IMR-90 (cell line): ENCODE data around the gene ADAMTS17. TPM values are rescaled to one million over a fixed set of nuclear protein-coding genes. Genes with fewer than 3 reads are reported as not detected.

ENCODE experiments used
- ATAC-seq: fragments of 200-7000 bp; cut with Tn5 transposase; 2 replicates; pipeline ENCODE4 v1.9.1; 2020; ENCODE audit warnings: low read depth, mild to moderate bottlenecking, moderate library complexity
- BruUV-seq: library from RNA; stranded (reverse); fragments of 400-500 nt; replicated peaks from 2 replicates; lab custom pipeline; 2021; lab: Mats Ljungman, UMichigan
- CTCF ChIA-PET: fragments of 300-600 bp; formaldehyde crosslinking; extraction: SDS; loops from one replicate; lab custom pipeline; 2021; ENCODE audit warnings: antibody characterized with exemption; lab: Yijun Ruan, JAX
- POLR2A ChIA-PET: fragments of 300-600 bp; sonication (Branson Sonifier 250); formaldehyde crosslinking; loops from one replicate; lab custom pipeline; 2022; ENCODE audit warnings: antibody characterized with exemption; ENCODE audit not compliant: unreplicated experiment; lab: Charles Lee
- DNase-seq: peaks from one replicate; pipeline ENCODE4 v3.0.0; 2013
- H2AFZ ChIP-seq: replicated peaks from 2 replicates; pipeline ENCODE3; 2013; ENCODE audit warnings: low read length, mild to moderate bottlenecking; ENCODE audit not compliant: poor library complexity
- H2AK5ac ChIP-seq: 2 replicates; pipeline ENCODE4 v1.6.1; 2013; ENCODE audit warnings: low read depth, low read length, inconsistent platforms
- H2AK9ac ChIP-seq: replicated peaks from 2 replicates; pipeline ENCODE3; 2013; ENCODE audit warnings: mild to moderate bottlenecking, low read depth, low read length, moderate library complexity; ENCODE audit not compliant: poor library complexity
- H2BK120ac ChIP-seq: 2 replicates; pipeline ENCODE4 v1.6.1; 2013; ENCODE audit warnings: low read depth, low read length, inconsistent platforms
- H2BK15ac ChIP-seq: 3 replicates; pipeline ENCODE4 v1.6.1; 2013; ENCODE audit warnings: low read depth, low read length, inconsistent platforms
- H2BK20ac ChIP-seq: 2 replicates; pipeline ENCODE4 v1.6.1; 2013; ENCODE audit warnings: low read depth, mild to moderate bottlenecking, inconsistent platforms, low read length, moderate library complexity
- H2BK5ac ChIP-seq: 2 replicates; pipeline ENCODE4 v1.6.1; 2013; ENCODE audit warnings: mild to moderate bottlenecking, low read depth, low read length, inconsistent platforms; ENCODE audit not compliant: poor library complexity, severe bottlenecking
- H3K14ac ChIP-seq: replicated peaks from 2 replicates; pipeline ENCODE4 v1.6.1; 2013; ENCODE audit warnings: low read depth, low read length, inconsistent platforms
- H3K18ac ChIP-seq: 2 replicates; pipeline ENCODE4 v1.6.1; 2013; ENCODE audit warnings: low read depth, low read length, control low read depth
- H3K23ac ChIP-seq: 2 replicates; pipeline ENCODE4 v1.6.1; 2013; ENCODE audit warnings: low read depth, low read length, inconsistent platforms
- H3K27ac ChIP-seq: 2 replicates; pipeline ENCODE4 v1.5.1; 2013; ENCODE audit warnings: mild to moderate bottlenecking, control low read depth, low read length; ENCODE audit not compliant: insufficient read depth
- H3K27me3 ChIP-seq: 2 replicates; pipeline ENCODE4 v1.6.1; 2013; ENCODE audit warnings: low read length; ENCODE audit not compliant: control insufficient read depth, insufficient read depth
- H3K36me3 ChIP-seq: 2 replicates; pipeline ENCODE4 v1.6.1; 2013; ENCODE audit warnings: low read length, mixed read lengths; ENCODE audit not compliant: control insufficient read depth, insufficient read depth
- H3K4ac ChIP-seq: 2 replicates; pipeline ENCODE4 v1.6.1; 2013; ENCODE audit warnings: low read depth, low read length, inconsistent platforms
- H3K4me1 ChIP-seq: 2 replicates; pipeline ENCODE4 v1.6.1; 2013; ENCODE audit warnings: low read length, mixed read lengths; ENCODE audit not compliant: control insufficient read depth, insufficient read depth
- H3K4me2 ChIP-seq: 2 replicates; pipeline ENCODE4 v1.6.1; 2013; ENCODE audit warnings: low read depth, mild to moderate bottlenecking, control low read depth, low read length, moderate library complexity
- H3K4me3 ChIP-seq: 2 replicates; pipeline ENCODE4 v1.5.1; 2013; ENCODE audit warnings: low read depth, mild to moderate bottlenecking, control low read depth, low read length, moderate library complexity; ENCODE audit not compliant: insufficient read depth
- H3K56ac ChIP-seq: 2 replicates; pipeline ENCODE4 v1.6.1; 2013; ENCODE audit warnings: low read length, inconsistent platforms; ENCODE audit not compliant: insufficient read depth; ENCODE audit errors: extremely low read depth
- H3K79me1 ChIP-seq, 2 experiments: 2 replicates each; pipeline ENCODE4 v1.6.1; 2013; ENCODE audit warnings: low read length in 2 of 2, inconsistent platforms in 1 of 2, low read depth in 1 of 2
- H3K9ac ChIP-seq: 2 replicates; pipeline ENCODE4 v1.6.1; 2013; ENCODE audit warnings: low read depth, low read length, control low read depth
- H3K9me1 ChIP-seq: 2 replicates; pipeline ENCODE4 v1.6.1; 2013; ENCODE audit warnings: low read length, inconsistent platforms; ENCODE audit not compliant: insufficient read depth
- H3K9me3 ChIP-seq: 2 replicates; pipeline ENCODE4 v1.6.1; 2013; ENCODE audit warnings: low read length; ENCODE audit not compliant: control insufficient read depth, insufficient read depth
- H4K20me1 ChIP-seq: 2 replicates; pipeline ENCODE4 v1.6.1; 2013; ENCODE audit warnings: low read length, inconsistent platforms; ENCODE audit not compliant: insufficient read depth
- H4K5ac ChIP-seq: 2 replicates; pipeline ENCODE4 v1.6.1; 2013; ENCODE audit warnings: mild to moderate bottlenecking, low read depth, low read length, control low read depth
- H4K8ac ChIP-seq, 2 experiments: 2 replicates each; pipeline ENCODE4 v1.6.1; 2013; ENCODE audit warnings: low read depth in 2 of 2, low read length in 2 of 2, control low read depth in 1 of 2, inconsistent platforms in 1 of 2
- H4K91ac ChIP-seq: 2 replicates; pipeline ENCODE4 v1.6.1; 2013; ENCODE audit warnings: low read depth, low read length, inconsistent platforms; ENCODE audit not compliant: insufficient read depth
- BHLHE40 ChIP-seq: fragments of 150-350 bp; IDR thresholded peaks from 2 replicates; pipeline ENCODE4 v1.6.1; 2016; ENCODE audit warnings: mild to moderate bottlenecking, low read depth, low read length
- NFE2L2 ChIP-seq: fragments of 150-350 bp; IDR thresholded peaks from 2 replicates; pipeline ENCODE4 v1.6.1; 2016; ENCODE audit warnings: low read depth, mild to moderate bottlenecking, low read length
- RAD21 ChIP-seq: IDR thresholded peaks from 2 replicates; pipeline ENCODE4 v1.6.1; 2012; ENCODE audit warnings: low read length, improper control_type of control experiment
- WGBS, 2 experiments: methylation state at CpG; one replicate each; pipeline versions ENCODE4 v1.1.5 to v1.1.7; 2013; ENCODE audit warnings: missing lambda C conversion rate in 2 of 2; ENCODE audit not compliant: insufficient read length in 1 of 2; ENCODE audit errors: extremely low coverage in 2 of 2; 5-methylcytosine and 5-hydroxymethylcytosine counted together
- dilution Hi-C: fragments of 300-500 bp; cut with HindIII; formaldehyde crosslinking; loops from one replicate; pipeline ENCODE4 v1.14.3; 2018; ENCODE audit warnings: low sequenced_read_pairs; ENCODE audit not compliant: unreplicated experiment
- in situ Hi-C: fragments of 300-500 bp; cut with MboI; formaldehyde crosslinking; loops from 3 replicates; pipeline ENCODE4 v1.14.3; 2019; ENCODE audit warnings: low sequenced_read_pairs, inconsistent platforms, mixed read lengths
- intact Hi-C: fragments of 100-400 bp; cut with micrococcal nuclease; formaldehyde crosslinking; loops from 2 replicates; pipeline ENCODE4 v1.10.0; 2022
- polyA plus RNA-seq, 3 experiments: library from polyadenylated mRNA; depleted of rRNA; stranded (reverse); fragments of >200 nt; gene quantifications; 2 replicates each; pipeline ENCODE4 v1.2.3, GENCODE V29; 2012; ENCODE audit warnings: low replicate concordance in 1 of 3
- total RNA-seq: library from RNA; depleted of rRNA; stranded (reverse); fragments of >200 nt; gene quantifications from 2 replicates; pipeline ENCODE4 v1.2.3, GENCODE V29; 2012

ADAMTS17 gene
- total and polyA plus RNA-seq, 2 of the 4 experiments (the other 2 are of a cell fraction) = 0.03 TPM; not detected in 1

- Histone ChIP-seq H4K91ac (no peak overlapping the region), H3K9me1 (no peaks in the 10 kb centered on the region), H3K4me3 (no peak overlapping the region), H4K20me1 (no peaks in the 10 kb centered on the region), H2BK120ac (no peak overlapping the region), H3K9me3 (peaks cover 33% of the 10 kb centered on the region), H4K5ac (no peak overlapping the region), H2AK9ac (no peak overlapping the region), H3K4me1 (no peaks in the 10 kb centered on the region), H3K27me3 (no peaks in the 10 kb centered on the region), H2BK15ac (no peak overlapping the region), H3K23ac (no peak overlapping the region), H2AFZ (no peak overlapping the region), H3K4ac (no peak overlapping the region), H3K18ac (no peak overlapping the region), H3K36me3 (no peaks in the 10 kb centered on the region), H3K4me2 (no peak overlapping the region), H2BK5ac (no peak overlapping the region), H4K8ac (no peak overlapping the region), H3K14ac (no peak overlapping the region), H2AK5ac (no peak overlapping the region), H3K79me1 (no peaks in the 10 kb centered on the region), H3K56ac (no peak overlapping the region), H3K9ac (no peak overlapping the region), H2BK20ac (no peak overlapping the region), H3K27ac (no peak overlapping the region)
- POLR2A ChIA-PET = no interaction called here
- no TSS peak for BruUV-seq
- dilution Hi-C loops (no loop called here), in situ Hi-C loops (no loop called here), intact Hi-C loops (no loop called here)
- CTCF ChIA-PET = no interaction called here
- no CpG with 5 or more reads among the region's 3 CpGs for WGBS, 2 experiments
- ATAC-seq (no peak), DNase-seq (no peak)
- TF ChIP-seq RAD21 (no peak), NFE2L2 (no peak), BHLHE40 (no peak)
Observed at GRCh38 chr15:100174904-100175275, 166.9 kb downstream of the ADAMTS17 start.
